Uterus (tissue), 2 donors: ENCODE measurements around the gene ATAD3B.

Experiments used
- POLR2A ChIP-seq, 2 donors: fragments of 450-650 bp; IDR thresholded peaks; one replicate each; pipeline ENCODE4 v1.6.1; 2016; ENCODE audit warnings: antibody characterized with exemption in 2 of 2, mild to moderate bottlenecking in 1 of 2, moderate library complexity in 1 of 2
- TF ChIP-seq, protein P1 (sequence below), 4 experiments: fragments of 200-600 bp in 2 of 4; fragments of 450-650 bp in 2 of 4; sonication (generic) in 2 of 4; IDR thresholded peaks; one replicate each; pipeline ENCODE4 v1.5.1; 2016 to 2019; ENCODE audit warnings: antibody characterized with exemption in 4 of 4, mild to moderate bottlenecking in 2 of 4, moderate library complexity in 1 of 4

- TF ChIP-seq, protein P1, sequence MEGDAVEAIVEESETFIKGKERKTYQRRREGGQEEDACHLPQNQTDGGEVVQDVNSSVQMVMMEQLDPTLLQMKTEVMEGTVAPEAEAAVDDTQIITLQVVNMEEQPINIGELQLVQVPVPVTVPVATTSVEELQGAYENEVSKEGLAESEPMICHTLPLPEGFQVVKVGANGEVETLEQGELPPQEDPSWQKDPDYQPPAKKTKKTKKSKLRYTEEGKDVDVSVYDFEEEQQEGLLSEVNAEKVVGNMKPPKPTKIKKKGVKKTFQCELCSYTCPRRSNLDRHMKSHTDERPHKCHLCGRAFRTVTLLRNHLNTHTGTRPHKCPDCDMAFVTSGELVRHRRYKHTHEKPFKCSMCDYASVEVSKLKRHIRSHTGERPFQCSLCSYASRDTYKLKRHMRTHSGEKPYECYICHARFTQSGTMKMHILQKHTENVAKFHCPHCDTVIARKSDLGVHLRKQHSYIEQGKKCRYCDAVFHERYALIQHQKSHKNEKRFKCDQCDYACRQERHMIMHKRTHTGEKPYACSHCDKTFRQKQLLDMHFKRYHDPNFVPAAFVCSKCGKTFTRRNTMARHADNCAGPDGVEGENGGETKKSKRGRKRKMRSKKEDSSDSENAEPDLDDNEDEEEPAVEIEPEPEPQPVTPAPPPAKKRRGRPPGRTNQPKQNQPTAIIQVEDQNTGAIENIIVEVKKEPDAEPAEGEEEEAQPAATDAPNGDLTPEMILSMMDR (IDR thresholded peaks at IDR 0.05) = no peak
- TF ChIP-seq POLR2A (IDR thresholded peaks at IDR 0.05) = no peak
Measured at GRCh38 chr1:1429671-1430073, 41.9 kb upstream of the ATAD3B start.
